Mesothelial cell of epicardium (in vitro differentiated cells): ENCODE data around the gene LILRB2. TPM values are rescaled to one million over a fixed set of nuclear protein-coding genes. Genes with fewer than 3 reads are reported as not detected.
"Not testable (repeated sequence)": the region's sequence is repeated elsewhere in the genome, so short reads cannot be mapped to it uniquely, and the experiment has no call there.

Experiments used
- DNase-seq, 2 experiments: peaks; one replicate each; pipeline ENCODE4 v3.0.0; 2021; ENCODE audit warnings: low spot score in 2 of 2; ENCODE audit not compliant: unreplicated experiment in 2 of 2
- H3K27ac Mint-ChIP-seq: 2 replicates; pipeline ENCODE4 v1.8.0; 2021; ENCODE audit warnings: mixed read lengths
- H3K27me3 Mint-ChIP-seq: 2 replicates; pipeline ENCODE4 v1.8.0; 2021; ENCODE audit warnings: low read depth, mixed read lengths
- H3K36me3 Mint-ChIP-seq: 2 replicates; pipeline ENCODE4 v1.8.0; 2021; ENCODE audit warnings: mixed read lengths
- H3K4me1 Mint-ChIP-seq: 2 replicates; pipeline ENCODE4 v1.8.0; 2021; ENCODE audit warnings: mixed read lengths
- H3K4me3 Mint-ChIP-seq: 2 replicates; pipeline ENCODE4 v1.8.0; 2021; ENCODE audit warnings: mild to moderate bottlenecking, moderate library complexity, mixed read lengths
- H3K9me3 Mint-ChIP-seq: 2 replicates; pipeline ENCODE4 v1.8.0; 2021; ENCODE audit warnings: mixed read lengths
- CTCF ChIP-seq: fragments of 200-600 bp; sonication (generic); IDR thresholded peaks from one replicate; pipeline ENCODE4 v1.5.0; 2021; ENCODE audit warnings: antibody characterized with exemption; ENCODE audit not compliant: unreplicated experiment
- total RNA-seq: library from RNA; stranded (reverse); gene quantifications from 3 replicates; pipeline ENCODE4 v1.2.1, GENCODE V29; 2021

LILRB2 gene
- total RNA-seq, 1 donor from 2014 or later, result not detected

- no peak for DNase-seq
- Mint-ChIP-seq H3K9me3 (no peaks in the 10 kb centered on the region), H3K4me3 (no peak overlapping the region), H3K27me3 (peaks cover 68% of the 10 kb centered on the region), H3K4me1 (peaks cover 3% of the 10 kb centered on the region), H3K36me3 (no peaks in the 10 kb centered on the region), H3K27ac (no peak overlapping the region)
- no peak for TF ChIP-seq CTCF
These were observed 2.0 kb upstream of the LILRB2 start for GRCh38 chr19:54282686-54283470.

GRCh38 chr19:54281729-54282075 lies 792 bp upstream of the LILRB2 start:
- H3K4me1 Mint-ChIP-seq, DNase-seq, H3K36me3 Mint-ChIP-seq, H3K4me3 Mint-ChIP-seq, H3K9me3 Mint-ChIP-seq, H3K27ac Mint-ChIP-seq: not testable (repeated sequence)
- H3K27me3 Mint-ChIP-seq, result peaks cover 57% of the 10 kb centered on the region

GRCh38 chr19:54280441-54280840 lies 469 bp downstream of the LILRB2 start:
- H3K27me3 Mint-ChIP-seq, result peaks cover 65% of the 10 kb centered on the region
- H3K9me3 Mint-ChIP-seq, H3K4me1 Mint-ChIP-seq, DNase-seq, H3K27ac Mint-ChIP-seq, H3K4me3 Mint-ChIP-seq, H3K36me3 Mint-ChIP-seq: not testable (repeated sequence)

GRCh38 chr19:54280025-54280424 lies 885 bp downstream of the LILRB2 start:
- H3K4me3 Mint-ChIP-seq, result not testable (repeated sequence)

GRCh38 chr19:54279406-54279962 lies 1.4 kb downstream of the LILRB2 start:
- no peak overlapping the region for H3K27ac Mint-ChIP-seq

More at GRCh38 chr19:54280025-54280424, 885 bp downstream of the LILRB2 start:
- DNase-seq, H3K9me3 Mint-ChIP-seq, H3K27ac Mint-ChIP-seq, H3K36me3 Mint-ChIP-seq, H3K4me1 Mint-ChIP-seq: not testable (repeated sequence)
- peaks cover 67% of the 10 kb centered on the region for H3K27me3 Mint-ChIP-seq

GRCh38 chr19:54278571-54279195 lies 2.2 kb downstream of the LILRB2 start:
- peaks cover 68% of the 10 kb centered on the region for H3K27me3 Mint-ChIP-seq
- DNase-seq, result not testable (repeated sequence)

More at GRCh38 chr19:54279406-54279962, 1.4 kb downstream of the LILRB2 start:
- peaks cover 3% of the 10 kb centered on the region for H3K4me1 Mint-ChIP-seq
- H3K36me3 Mint-ChIP-seq, result no peaks in the 10 kb centered on the region
- TF ChIP-seq CTCF, result no peak
- no peak overlapping the region for H3K4me3 Mint-ChIP-seq
- no peaks in the 10 kb centered on the region for H3K9me3 Mint-ChIP-seq
- DNase-seq, result no peak
- H3K27me3 Mint-ChIP-seq, result peaks cover 65% of the 10 kb centered on the region

GRCh38 chr19:54278056-54278455 lies 2.9 kb downstream of the LILRB2 start:
- H3K9me3 Mint-ChIP-seq, DNase-seq, H3K4me3 Mint-ChIP-seq, H3K4me1 Mint-ChIP-seq, H3K36me3 Mint-ChIP-seq, H3K27ac Mint-ChIP-seq: not testable (repeated sequence)
- H3K27me3 Mint-ChIP-seq, result peaks cover 68% of the 10 kb centered on the region

More at GRCh38 chr19:54278571-54279195, 2.2 kb downstream of the LILRB2 start:
- H3K27ac Mint-ChIP-seq, H3K36me3 Mint-ChIP-seq, H3K4me1 Mint-ChIP-seq, H3K9me3 Mint-ChIP-seq, H3K4me3 Mint-ChIP-seq: not testable (repeated sequence)

GRCh38 chr19:54277111-54277615 lies 3.7 kb downstream of the LILRB2 start:
- H3K4me1 Mint-ChIP-seq, H3K4me3 Mint-ChIP-seq, H3K27ac Mint-ChIP-seq, H3K9me3 Mint-ChIP-seq, DNase-seq, H3K36me3 Mint-ChIP-seq: not testable (repeated sequence)
- peaks cover 65% of the 10 kb centered on the region for H3K27me3 Mint-ChIP-seq
